HG02943 (cell line): ENCODE measurements around the gene STXBP6.

Source experiments
- ATAC-seq: cut with Tn5 transposase; IDR thresholded peaks from one replicate; pipeline ENCODE4 v1.9.1; 2021; ENCODE audit warnings: mild to moderate bottlenecking, low read depth, moderate library complexity; ENCODE audit not compliant: unreplicated experiment

STXBP6 gene

GRCh38 chr14:24991288-24991687, 58.7 kb downstream of the STXBP6 start:
- ATAC-seq, result no peak

GRCh38 chr14:24990773-24991172, 59.2 kb downstream of the STXBP6 start:
- no peak for ATAC-seq

GRCh38 chr14:24990050-24990449, 59.9 kb downstream of the STXBP6 start:
- no peak for ATAC-seq

GRCh38 chr14:24988760-24989159, 61.2 kb downstream of the STXBP6 start:
- no peak for ATAC-seq

GRCh38 chr14:24986206-24986893, 63.6 kb downstream of the STXBP6 start:
- no peak for ATAC-seq

GRCh38 chr14:24984846-24985589, 64.9 kb downstream of the STXBP6 start:
- ATAC-seq, result no peak

- no peak for ATAC-seq
These were observed 67.3 kb downstream of the STXBP6 start for GRCh38 chr14:24982472-24983155.

- no peak for ATAC-seq
These were observed 70.2 kb downstream of the STXBP6 start for GRCh38 chr14:24979725-24980239.

GRCh38 chr14:24978862-24979724, 70.9 kb downstream of the STXBP6 start:
- peak; percentile 83 for ATAC-seq

- ATAC-seq, result no peak
These were observed 73.3 kb downstream of the STXBP6 start for GRCh38 chr14:24976602-24977001.

GRCh38 chr14:24975393-24975792, 74.6 kb downstream of the STXBP6 start:
- ATAC-seq, result no peak

GRCh38 chr14:24974591-24975374, 75.2 kb downstream of the STXBP6 start:
- ATAC-seq, result no peak

- ATAC-seq, result no peak
These were observed 77.1 kb downstream of the STXBP6 start for GRCh38 chr14:24972844-24973243.

- no peak for ATAC-seq
These were observed 78.7 kb downstream of the STXBP6 start for GRCh38 chr14:24971255-24971654.

GRCh38 chr14:24966579-24966964, 83.4 kb downstream of the STXBP6 start:
- no peak for ATAC-seq

- no peak for ATAC-seq
These were observed 83.9 kb downstream of the STXBP6 start for GRCh38 chr14:24965934-24966578.

- ATAC-seq, result no peak
These were observed 84.4 kb downstream of the STXBP6 start for GRCh38 chr14:24965578-24965933.

GRCh38 chr14:24964591-24964990, 85.4 kb downstream of the STXBP6 start:
- ATAC-seq, result no peak

- no peak for ATAC-seq
These were observed 85.9 kb downstream of the STXBP6 start for GRCh38 chr14:24964048-24964447.
